Measurements from ENCODE around the gene C15orf61. TPM values are rescaled to one million over a fixed set of nuclear protein-coding genes. Genes with fewer than 3 reads are reported as not detected.

Gene C15orf61
- total RNA-seq, result 10 to 100 TPM; 10.2 to 25.9 (median 15.8) TPM

- ATAC-seq, result peak; percentile 75 to 77
- intact Hi-C loops (cut with DNase I; ENCODE audit: low total_unique reads), result loop anchor here (1.0 to 5.0 kb wide), 3 partner anchors 22 to 454 kb away; partner anchors contain the start of genes MAP2K5, RNU6-1 and SMAD3
These were observed at the start of gene C15orf61 for GRCh38 chr15:67521029-67521782. Gene C15orf61, plus strand, starts transcription at chr15:67521131. Its CDS starts 118 bp downstream, at chr15:67521249.

GRCh38 chr15:67472957-67473356 lies 48.0 kb upstream of the C15orf61 start:
- DNase-seq, result no peak
- Histone ChIP-seq H3K4me3 (no peak overlapping the region), H3K27me3 (no peaks in the 10 kb centered on the region), H3K27ac (no peak overlapping the region), H3K9me3 (no peaks in the 10 kb centered on the region), H3K36me3 (no peaks in the 10 kb centered on the region), H3K4me1 (no peaks in the 10 kb centered on the region)
- no peak for ATAC-seq
- TF ChIP-seq CTCF (IDR thresholded peaks at IDR 0.05 in 4 of 5, conservative IDR thresholded peaks at IDR 0.05 in 1 of 5) (no peak), POLR2A (IDR thresholded peaks at IDR 0.05) (no peak)
- intact Hi-C loops (cut with DNase I; ENCODE audit: low total_unique reads), result no loop called here
- in situ Hi-C loops (cut with MboI; ENCODE audit: low sequenced_read_pairs in 4 of 4), result no loop called here

More at GRCh38 chr15:67521029-67521782, at the start of gene C15orf61:
- DNase-seq, result peak; percentile 90 to 94
- Histone ChIP-seq H3K36me3 (peaks cover 0 to 16% of the 10 kb centered on the region in 2 donors), H3K27ac (peak within 1 kb of the TSS; percentile 99 to 100 (median 99)), H3K9me3 (no peaks in the 10 kb centered on the region), H3K4me3 (peak within 1 kb of the TSS; percentile 83 to 94 (median 91)), H3K27me3 (no peaks in the 10 kb centered on the region), H3K4me1 (peaks cover 28 to 42% of the 10 kb centered on the region in 2 donors)
- peak; percentile 95 to 97 for TF ChIP-seq POLR2A (IDR thresholded peaks at IDR 0.05)
- no peak for TF ChIP-seq CTCF (IDR thresholded peaks at IDR 0.05 in 4 of 5, conservative IDR thresholded peaks at IDR 0.05 in 1 of 5)
- in situ Hi-C loops (cut with MboI; ENCODE audit: low sequenced_read_pairs in 4 of 4), result loop anchor here in 1 of 4 donors (5.0 kb wide), 1 partner anchor 316 kb away; no protein-coding TSS in a partner anchor

- TF ChIP-seq POLR2A (IDR thresholded peaks at IDR 0.05), result no peak
- TF ChIP-seq CTCF (IDR thresholded peaks at IDR 0.05 in 4 of 5, conservative IDR thresholded peaks at IDR 0.05 in 1 of 5), result no peak
- no peaks in the 10 kb centered on the region for H3K36me3 ChIP-seq
- no peak overlapping the region for H3K27ac ChIP-seq
- DNase-seq (no peak), ATAC-seq (no peak)
- H3K4me1 ChIP-seq, result no peaks in the 10 kb centered on the region
- in situ Hi-C loops (cut with MboI; ENCODE audit: low sequenced_read_pairs in 4 of 4) (no loop called here), intact Hi-C loops (cut with DNase I; ENCODE audit: low total_unique reads) (no loop called here)
- no peaks in the 10 kb centered on the region for H3K27me3 ChIP-seq
- no peak overlapping the region for H3K4me3 ChIP-seq
- no peaks in the 10 kb centered on the region for H3K9me3 ChIP-seq
These were observed 46.4 kb upstream of the C15orf61 start for GRCh38 chr15:67474405-67475110.

- intact Hi-C loops (cut with DNase I; ENCODE audit: low total_unique reads) (no loop called here), in situ Hi-C loops (cut with MboI; ENCODE audit: low sequenced_read_pairs in 4 of 4) (no loop called here)
- Histone ChIP-seq H3K27me3 (no peaks in the 10 kb centered on the region), H3K36me3 (no peaks in the 10 kb centered on the region), H3K27ac (no peak overlapping the region), H3K9me3 (no peaks in the 10 kb centered on the region), H3K4me3 (no peak overlapping the region), H3K4me1 (peaks cover 0 to 6% of the 10 kb centered on the region in 2 donors)
- no peak for ATAC-seq
- TF ChIP-seq POLR2A (IDR thresholded peaks at IDR 0.05) (no peak), CTCF (IDR thresholded peaks at IDR 0.05 in 4 of 5, conservative IDR thresholded peaks at IDR 0.05 in 1 of 5) (no peak)
- no peak for DNase-seq
These were observed 41.0 kb upstream of the C15orf61 start for GRCh38 chr15:67479781-67480505.
